Lower leg skin (tissue), 3 donors: ENCODE measurements around the gene COPB1.

Experiments
- POLR2A ChIP-seq, 2 donors: fragments of 450-650 bp; IDR thresholded peaks; one replicate each; pipeline ENCODE4 v1.6.1; 2016 to 2017; ENCODE audit warnings: antibody characterized with exemption in 2 of 2, mild to moderate bottlenecking in 1 of 2, moderate library complexity in 1 of 2
- TF ChIP-seq, protein P1 (sequence below), 3 donors: fragments of 450-650 bp; IDR thresholded peaks; one replicate each; pipeline ENCODE4 v1.5.1; 2016; ENCODE audit warnings: antibody characterized with exemption in 3 of 3, mild to moderate bottlenecking in 3 of 3, moderate library complexity in 2 of 3

- TF ChIP-seq, protein P1, sequence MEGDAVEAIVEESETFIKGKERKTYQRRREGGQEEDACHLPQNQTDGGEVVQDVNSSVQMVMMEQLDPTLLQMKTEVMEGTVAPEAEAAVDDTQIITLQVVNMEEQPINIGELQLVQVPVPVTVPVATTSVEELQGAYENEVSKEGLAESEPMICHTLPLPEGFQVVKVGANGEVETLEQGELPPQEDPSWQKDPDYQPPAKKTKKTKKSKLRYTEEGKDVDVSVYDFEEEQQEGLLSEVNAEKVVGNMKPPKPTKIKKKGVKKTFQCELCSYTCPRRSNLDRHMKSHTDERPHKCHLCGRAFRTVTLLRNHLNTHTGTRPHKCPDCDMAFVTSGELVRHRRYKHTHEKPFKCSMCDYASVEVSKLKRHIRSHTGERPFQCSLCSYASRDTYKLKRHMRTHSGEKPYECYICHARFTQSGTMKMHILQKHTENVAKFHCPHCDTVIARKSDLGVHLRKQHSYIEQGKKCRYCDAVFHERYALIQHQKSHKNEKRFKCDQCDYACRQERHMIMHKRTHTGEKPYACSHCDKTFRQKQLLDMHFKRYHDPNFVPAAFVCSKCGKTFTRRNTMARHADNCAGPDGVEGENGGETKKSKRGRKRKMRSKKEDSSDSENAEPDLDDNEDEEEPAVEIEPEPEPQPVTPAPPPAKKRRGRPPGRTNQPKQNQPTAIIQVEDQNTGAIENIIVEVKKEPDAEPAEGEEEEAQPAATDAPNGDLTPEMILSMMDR (IDR thresholded peaks at IDR 0.05) = no peak
- TF ChIP-seq POLR2A (IDR thresholded peaks at IDR 0.05) = no peak
These were observed 2.4 kb upstream of the COPB1 start for GRCh38 chr11:14502039-14502438.
